IPS DF 6.9 (cell line): ENCODE data around the gene EBI3.
"Not testable (repeated sequence)": the region's sequence is repeated elsewhere in the genome, so short reads cannot be mapped to it uniquely, and the experiment has no call there.

Experiments
- DNase-seq: peaks from one replicate; pipeline ENCODE4 v3.0.0-alpha.2; 2013; ENCODE audit warnings: low read depth, low spot score
- H3K27ac ChIP-seq: one replicate; pipeline ENCODE4 v1.5.1; 2013; ENCODE audit warnings: low read length, control low read depth
- H3K27me3 ChIP-seq: 2 replicates; pipeline ENCODE4 v1.6.1; 2013; ENCODE audit warnings: mild to moderate bottlenecking, low read length; ENCODE audit not compliant: control insufficient read depth, insufficient read depth
- H3K36me3 ChIP-seq: 2 replicates; pipeline ENCODE4 v1.6.1; 2013; ENCODE audit warnings: low read length; ENCODE audit not compliant: control insufficient read depth, insufficient read depth
- H3K4me1 ChIP-seq: 2 replicates; pipeline ENCODE4 v1.6.1; 2013; ENCODE audit warnings: low read length; ENCODE audit not compliant: control insufficient read depth, insufficient read depth
- H3K4me3 ChIP-seq: 2 replicates; pipeline ENCODE4 v1.5.1; 2013; ENCODE audit warnings: mild to moderate bottlenecking, low read length
- H3K9me3 ChIP-seq: 2 replicates; pipeline ENCODE4 v1.6.1; 2013; ENCODE audit warnings: low read length, inconsistent platforms; ENCODE audit not compliant: control insufficient read depth, insufficient read depth
- WGBS: extraction: QIAGEN DNeasy Blood & Tissue Kit; methylation state at CpG from one replicate; pipeline ENCODE4 v1.1.7; 2013; ENCODE audit warnings: mixed read lengths, missing lambda C conversion rate; ENCODE audit not compliant: insufficient read length, insufficient coverage; 5-methylcytosine and 5-hydroxymethylcytosine counted together

The EBI3 gene

GRCh38 chr19:4278419-4279266 lies 49.3 kb downstream of the EBI3 start, which contains the start of gene SHD:
SHD (plus strand) TSS chr19:4279266; CDS start chr19:4280064, 798 bp downstream.
- no CpG with 5 or more reads among the region's 44 CpGs for WGBS
- 0 out of 2 replicates have a peak, but pooled peaks cover 1% of the 10 kb centered on the region for H3K4me1 ChIP-seq
- no peak for DNase-seq
- H3K27me3 ChIP-seq = peaks cover 13% of the 10 kb centered on the region; the same call in 1 of the 2 replicates
- no peaks in the 10 kb centered on the region for H3K36me3 ChIP-seq
- no peaks in the 10 kb centered on the region for H3K9me3 ChIP-seq
- H3K27ac ChIP-seq = no peak within 1 kb of the TSS
- peak within 1 kb of the TSS; percentile 70; the same call in 1 of the 2 replicates for H3K4me3 ChIP-seq

- Histone ChIP-seq H3K4me1 (0 out of 2 replicates have a peak, but pooled peaks cover 1% of the 10 kb centered on the region), H3K36me3 (no peaks in the 10 kb centered on the region), H3K4me3 (peak overlapping the region; percentile 70; the same call in 1 of the 2 replicates), H3K27ac (no peak overlapping the region), H3K9me3 (no peaks in the 10 kb centered on the region), H3K27me3 (peaks cover 13% of the 10 kb centered on the region; the same call in 1 of the 2 replicates)
- no peak for DNase-seq
- WGBS = no CpG with 5 or more reads among the region's 30 CpGs
Observed at GRCh38 chr19:4279267-4279529, 49.9 kb downstream of the EBI3 start.

- no peak for DNase-seq
- Histone ChIP-seq H3K9me3 (no peaks in the 10 kb centered on the region), H3K4me1 (0 out of 2 replicates have a peak, but pooled peaks cover 1% of the 10 kb centered on the region), H3K27me3 (peaks cover 13% of the 10 kb centered on the region; the same call in 1 of the 2 replicates), H3K4me3 (peak overlapping the region; percentile 70; the same call in 1 of the 2 replicates), H3K36me3 (no peaks in the 10 kb centered on the region), H3K27ac (no peak overlapping the region)
- no CpG with 5 or more reads among the region's 71 CpGs for WGBS
Observed at GRCh38 chr19:4279530-4280422, 50.5 kb downstream of the EBI3 start.

- Histone ChIP-seq H3K9me3 (no peaks in the 10 kb centered on the region), H3K27me3 (peaks cover 13% of the 10 kb centered on the region; the same call in 1 of the 2 replicates), H3K27ac (no peak overlapping the region), H3K4me1 (no peaks in the 10 kb centered on the region), H3K36me3 (no peaks in the 10 kb centered on the region), H3K4me3 (no peak overlapping the region)
- WGBS = no CpG with 5 or more reads among the region's 20 CpGs
- DNase-seq = peak; percentile 90
Observed at GRCh38 chr19:4284176-4284958, 55.0 kb downstream of the EBI3 start.

GRCh38 chr19:4284974-4285373 lies 55.7 kb downstream of the EBI3 start:
- Histone ChIP-seq H3K27me3 (peaks cover 11% of the 10 kb centered on the region; the same call in 1 of the 2 replicates), H3K36me3 (no peaks in the 10 kb centered on the region), H3K27ac (no peak overlapping the region), H3K4me3 (no peak overlapping the region), H3K4me1 (no peaks in the 10 kb centered on the region), H3K9me3 (no peaks in the 10 kb centered on the region)
- WGBS = no CpG with 5 or more reads among the region's 6 CpGs
- no peak for DNase-seq

- H3K9me3 ChIP-seq, H3K4me3 ChIP-seq, H3K4me1 ChIP-seq, DNase-seq, H3K27ac ChIP-seq, H3K36me3 ChIP-seq, H3K27me3 ChIP-seq: not testable (repeated sequence)
- no CpG with 5 or more reads among the region's 4 CpGs for WGBS
Observed at GRCh38 chr19:4286141-4286540, 56.8 kb downstream of the EBI3 start.
